NT2/D1 (cell line): ENCODE results near the gene AGBL4.

Source experiments
- DNase-seq: peaks from one replicate; pipeline ENCODE4 v3.0.0-alpha.2; 2011; ENCODE audit warnings: low read depth, low spot score
- H3K27me3 ChIP-seq: 2 replicates; pipeline ENCODE4 v1.6.0; 2011; ENCODE audit warnings: mild to moderate bottlenecking; ENCODE audit not compliant: insufficient read length, insufficient read depth
- H3K36me3 ChIP-seq: 2 replicates; pipeline ENCODE4 v1.6.1; 2011; ENCODE audit warnings: mild to moderate bottlenecking, low read length, mixed read lengths; ENCODE audit not compliant: insufficient read depth, insufficient read length
- H3K4me1 ChIP-seq: 2 replicates; pipeline ENCODE4 v1.5.1; 2011; ENCODE audit not compliant: insufficient read depth, insufficient read length
- H3K4me3 ChIP-seq: 2 replicates; pipeline ENCODE4 v1.5.1; 2011; ENCODE audit warnings: low read depth; ENCODE audit not compliant: insufficient read length
- H3K9ac ChIP-seq: 2 replicates; pipeline ENCODE4 v1.6.0; 2011; ENCODE audit warnings: low read depth; ENCODE audit not compliant: insufficient read length
- H3K9me3 ChIP-seq: 2 replicates; pipeline ENCODE4 v1.5.1; 2011; ENCODE audit warnings: mild to moderate bottlenecking, low read length; ENCODE audit not compliant: insufficient read depth
- SUZ12 ChIP-seq: IDR thresholded peaks from 2 replicates; pipeline ENCODE4 v1.6.1; 2011; ENCODE audit not compliant: insufficient read length, insufficient read depth; ENCODE audit errors: extremely low read depth
- YY1 ChIP-seq: IDR thresholded peaks from 2 replicates; pipeline ENCODE4 v1.6.1; 2011; ENCODE audit not compliant: insufficient read length, insufficient read depth
- ZNF274 ChIP-seq: IDR thresholded peaks from 2 replicates; pipeline ENCODE4 v1.6.1; 2011; ENCODE audit warnings: mild to moderate bottlenecking, low read depth, low read length

The AGBL4 gene

GRCh38 chr1:48757363-48757762 lies 1266.4 kb downstream of the AGBL4 start:
- H3K27me3 ChIP-seq: no peaks in the 10 kb centered on the region
- no peak for DNase-seq
- H3K4me1 ChIP-seq: peaks cover 7% of the 10 kb centered on the region
- H3K36me3 ChIP-seq: peaks cover 12% of the 10 kb centered on the region
- TF ChIP-seq YY1 (no peak), ZNF274 (no peak), SUZ12 (no peak)
- H3K9ac ChIP-seq: no peak overlapping the region
- H3K4me3 ChIP-seq: no peak overlapping the region
- H3K9me3 ChIP-seq: no peaks in the 10 kb centered on the region

DNA sequence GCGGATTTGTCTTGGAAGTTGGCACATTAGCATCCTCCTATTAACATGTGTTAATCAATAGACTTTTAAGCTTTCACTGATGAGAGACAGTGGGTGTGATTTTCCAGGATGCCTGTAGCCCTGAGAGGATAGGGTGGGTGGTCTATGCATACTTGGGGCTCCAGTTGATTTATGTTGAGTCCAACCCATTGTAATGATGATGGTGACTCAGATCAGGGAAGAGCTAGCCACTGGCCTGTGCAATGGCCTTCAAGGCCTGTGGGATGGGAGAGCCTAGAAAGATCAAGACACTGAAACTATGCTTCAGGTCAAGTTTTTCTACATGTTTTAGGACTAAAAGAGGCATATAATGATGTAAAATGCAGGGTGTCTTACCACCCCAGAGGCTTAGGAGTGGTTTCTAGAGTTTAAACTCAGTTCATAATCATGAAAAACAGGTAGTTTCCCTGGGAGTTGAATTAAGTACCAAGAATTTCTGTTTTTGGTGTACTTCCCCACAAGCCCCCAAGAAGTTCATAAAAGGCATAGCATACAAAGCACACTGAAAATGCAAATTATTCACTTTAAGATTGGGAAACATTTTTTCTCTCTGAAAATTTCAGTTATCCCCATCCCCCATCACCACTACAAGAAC lies 1267.0 kb downstream of the AGBL4 start:
- peaks cover 7% of the 10 kb centered on the region for H3K4me1 ChIP-seq
- no peaks in the 10 kb centered on the region for H3K9me3 ChIP-seq
- H3K9ac ChIP-seq: no peak overlapping the region
- TF ChIP-seq ZNF274: no peak
- TF ChIP-seq YY1: no peak
- TF ChIP-seq SUZ12: no peak
- no peak for DNase-seq
- H3K4me3 ChIP-seq: no peak overlapping the region
- H3K27me3 ChIP-seq: no peaks in the 10 kb centered on the region
- H3K36me3 ChIP-seq: peaks cover 12% of the 10 kb centered on the region

GRCh38 chr1:48753293-48753692 lies 1270.5 kb downstream of the AGBL4 start:
- H3K36me3 ChIP-seq: peaks cover 5% of the 10 kb centered on the region

DNA sequence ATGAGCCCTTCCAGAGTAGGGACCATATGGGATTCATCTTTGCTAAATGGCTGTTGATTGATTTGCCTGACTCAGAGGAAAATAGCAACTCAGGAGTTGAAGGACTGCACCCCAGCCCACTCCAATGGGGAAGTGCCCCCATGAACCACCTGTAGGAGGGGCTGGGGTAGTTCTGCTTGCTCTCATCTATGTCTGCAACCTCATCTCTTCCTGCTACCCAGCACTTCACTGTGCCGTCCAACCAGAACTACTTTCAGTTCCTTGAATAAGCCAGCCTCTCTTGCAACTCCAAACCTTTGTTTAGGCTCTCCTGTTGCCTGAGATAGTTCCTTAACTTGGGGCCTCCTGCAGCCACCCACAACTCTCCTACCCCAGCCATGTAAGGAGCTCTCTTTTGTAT lies 1273.6 kb downstream of the AGBL4 start:
- no peak overlapping the region for H3K9ac ChIP-seq
- H3K27me3 ChIP-seq: no peaks in the 10 kb centered on the region
- no peak for DNase-seq

More at GRCh38 chr1:48753293-48753692, 1270.5 kb downstream of the AGBL4 start:
- Histone ChIP-seq H3K9me3 (no peaks in the 10 kb centered on the region), H3K4me1 (no peaks in the 10 kb centered on the region), H3K9ac (no peak overlapping the region), H3K27me3 (no peaks in the 10 kb centered on the region), H3K4me3 (no peak overlapping the region)
- no peak for DNase-seq
- no peak for TF ChIP-seq ZNF274
- no peak for TF ChIP-seq SUZ12
- TF ChIP-seq YY1: no peak

GRCh38 chr1:48749068-48749467 lies 1274.7 kb downstream of the AGBL4 start:
- no peaks in the 10 kb centered on the region for H3K27me3 ChIP-seq
- H3K36me3 ChIP-seq: peaks cover 2% of the 10 kb centered on the region
- no peaks in the 10 kb centered on the region for H3K9me3 ChIP-seq
- no peak overlapping the region for H3K4me3 ChIP-seq
- H3K4me1 ChIP-seq: no peaks in the 10 kb centered on the region
- no peak for DNase-seq
- H3K9ac ChIP-seq: no peak overlapping the region
- TF ChIP-seq ZNF274: no peak
- TF ChIP-seq SUZ12: no peak
- no peak for TF ChIP-seq YY1

More for the DNA sequence above, 1273.6 kb downstream of the AGBL4 start:
- no peaks in the 10 kb centered on the region for H3K9me3 ChIP-seq
- H3K36me3 ChIP-seq: peaks cover 2% of the 10 kb centered on the region
- no peaks in the 10 kb centered on the region for H3K4me1 ChIP-seq
- no peak overlapping the region for H3K4me3 ChIP-seq
- TF ChIP-seq SUZ12: no peak
- TF ChIP-seq ZNF274: no peak
- no peak for TF ChIP-seq YY1

DNA sequence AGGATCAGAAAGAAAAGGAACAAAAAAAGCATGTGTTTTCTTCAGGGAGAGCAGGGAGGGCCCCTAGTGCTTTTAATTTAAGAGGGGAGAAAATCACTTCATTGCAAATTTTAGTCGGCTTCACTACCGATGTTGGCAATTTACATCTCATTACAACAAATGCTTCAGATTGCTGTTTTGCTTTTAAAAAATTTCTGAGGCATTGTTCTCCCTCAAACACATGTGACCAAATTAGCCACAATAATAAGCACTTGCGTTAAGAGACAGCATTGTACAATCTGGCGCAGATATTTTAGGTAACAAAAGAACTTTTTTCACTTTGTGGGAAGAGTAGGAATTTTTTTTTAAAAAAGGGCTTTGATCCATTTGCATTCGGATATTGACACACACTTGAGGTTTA lies 1276.8 kb downstream of the AGBL4 start:
- H3K27me3 ChIP-seq: no peaks in the 10 kb centered on the region
- no peaks in the 10 kb centered on the region for H3K9me3 ChIP-seq
- TF ChIP-seq YY1 (no peak), SUZ12 (no peak), ZNF274 (no peak)
- DNase-seq: no peak
- no peak overlapping the region for H3K4me3 ChIP-seq
- no peaks in the 10 kb centered on the region for H3K4me1 ChIP-seq
- H3K36me3 ChIP-seq: peaks cover 2% of the 10 kb centered on the region
- H3K9ac ChIP-seq: no peak overlapping the region

DNA sequence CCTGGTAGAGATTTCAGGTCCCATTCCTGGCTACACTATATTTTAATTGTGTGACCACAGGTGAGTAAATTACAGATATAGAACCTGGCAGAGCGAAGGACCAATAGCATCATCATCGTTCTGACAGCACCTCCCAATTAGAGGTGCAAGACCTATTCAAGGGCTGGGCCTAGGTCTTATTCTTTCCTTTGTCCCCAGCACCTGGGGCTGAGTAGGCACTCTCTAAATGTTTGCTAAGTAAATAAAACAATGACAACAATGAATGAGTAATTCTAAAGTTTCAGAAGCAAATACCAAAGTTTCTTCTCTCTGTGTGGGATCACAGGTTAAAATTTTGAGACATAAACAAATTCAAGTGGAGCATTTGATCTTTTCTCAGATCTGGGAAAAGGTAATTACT lies 1279.7 kb downstream of the AGBL4 start:
- no peak for TF ChIP-seq ZNF274
- no peak for TF ChIP-seq YY1
- no peak for TF ChIP-seq SUZ12
- Histone ChIP-seq H3K9me3 (no peaks in the 10 kb centered on the region), H3K36me3 (no peaks in the 10 kb centered on the region), H3K27me3 (no peaks in the 10 kb centered on the region), H3K4me1 (no peaks in the 10 kb centered on the region), H3K9ac (no peak overlapping the region), H3K4me3 (no peak overlapping the region)
- DNase-seq: no peak

DNA sequence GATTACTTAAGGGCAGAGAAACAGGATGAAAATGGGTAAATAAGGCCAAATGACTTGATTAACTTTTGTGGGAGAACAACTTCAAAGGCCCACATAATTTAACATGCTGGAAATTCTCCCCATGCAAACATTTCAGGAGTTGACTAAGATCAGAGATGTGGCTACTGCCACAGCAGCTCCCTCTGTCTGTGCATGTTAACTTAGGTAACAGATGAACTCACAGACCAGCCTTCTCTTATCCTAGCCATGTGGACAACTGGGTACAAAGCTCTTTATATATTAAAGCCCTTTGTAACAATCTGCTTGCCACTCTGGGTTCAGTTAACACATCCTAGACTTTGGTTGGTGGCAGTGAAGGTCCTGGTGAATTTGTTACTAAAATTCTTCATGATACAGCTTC lies 1280.3 kb downstream of the AGBL4 start:
- Histone ChIP-seq H3K4me3 (no peak overlapping the region), H3K9me3 (no peaks in the 10 kb centered on the region), H3K4me1 (no peaks in the 10 kb centered on the region), H3K27me3 (no peaks in the 10 kb centered on the region), H3K36me3 (no peaks in the 10 kb centered on the region), H3K9ac (no peak overlapping the region)
- no peak for DNase-seq
- TF ChIP-seq YY1 (no peak), SUZ12 (no peak), ZNF274 (no peak)
